Endodermal cell (in vitro differentiated cells): Measurements from ENCODE around the gene NAPA. TPM values are rescaled to one million over a fixed set of nuclear protein-coding genes. Genes with fewer than 3 reads are reported as not detected.

Source experiments
- DNase-seq: peaks from one replicate; pipeline ENCODE4 v3.0.0-alpha.2; 2017
- H3K27ac ChIP-seq: 2 replicates; pipeline ENCODE4 v1.5.1; 2013; ENCODE audit warnings: mild to moderate bottlenecking, low read depth, low read length, moderate library complexity
- H3K27me3 ChIP-seq: 2 replicates; pipeline ENCODE4 v1.6.1; 2013; ENCODE audit warnings: mild to moderate bottlenecking, low read length, moderate library complexity; ENCODE audit not compliant: insufficient read depth, control insufficient read depth, poor library complexity, severe bottlenecking
- H3K36me3 ChIP-seq: 2 replicates; pipeline ENCODE4 v1.7.0; 2013; ENCODE audit warnings: mild to moderate bottlenecking, low read length, moderate library complexity; ENCODE audit not compliant: control insufficient read depth, insufficient read depth
- H3K4me1 ChIP-seq: one replicate; pipeline ENCODE4 v1.7.0; 2013; ENCODE audit warnings: low read length; ENCODE audit not compliant: control insufficient read depth, insufficient read depth
- H3K4me3 ChIP-seq: 2 replicates; pipeline ENCODE4 v1.5.1; 2013; ENCODE audit warnings: mild to moderate bottlenecking, low read length, moderate library complexity
- H3K9ac ChIP-seq: 2 replicates; pipeline ENCODE4 v1.6.1; 2013; ENCODE audit warnings: mild to moderate bottlenecking, low read length, moderate library complexity; ENCODE audit not compliant: poor library complexity, severe bottlenecking; ENCODE audit errors: extremely low read depth
- H3K9me3 ChIP-seq: 2 replicates; pipeline ENCODE4 v1.6.1; 2013; ENCODE audit warnings: mild to moderate bottlenecking, low read length, moderate library complexity; ENCODE audit not compliant: control insufficient read depth
- H3K27ac Mint-ChIP-seq: 2 replicates; pipeline ENCODE4 v1.8.0; 2020; ENCODE audit warnings: mixed read lengths
- H3K27me3 Mint-ChIP-seq: 2 replicates; pipeline ENCODE4 v1.8.0; 2021; ENCODE audit warnings: mild to moderate bottlenecking, mixed read lengths; ENCODE audit not compliant: insufficient read depth
- H3K36me3 Mint-ChIP-seq: 2 replicates; pipeline ENCODE4 v1.8.0; 2020; ENCODE audit warnings: low read depth, mixed read lengths
- H3K4me1 Mint-ChIP-seq: 2 replicates; pipeline ENCODE4 v1.8.0; 2020; ENCODE audit warnings: mixed read lengths
- H3K4me3 Mint-ChIP-seq: 2 replicates; pipeline ENCODE4 v1.8.0; 2020; ENCODE audit warnings: mild to moderate bottlenecking, moderate library complexity, mixed read lengths
- H3K9me3 Mint-ChIP-seq: 2 replicates; pipeline ENCODE4 v1.8.0; 2020; ENCODE audit warnings: mild to moderate bottlenecking, mixed read lengths
- WGBS, 2 experiments: methylation state at CpG; one replicate each; pipeline versions ENCODE4 v1.1.5 to v1.1.7; 2013; ENCODE audit warnings: missing lambda C conversion rate in 2 of 2, mixed read lengths in 1 of 2; ENCODE audit not compliant: insufficient coverage in 1 of 2, insufficient read length in 1 of 2; 5-methylcytosine and 5-hydroxymethylcytosine counted together
- total RNA-seq, 2 donors: library from RNA; stranded (reverse); fragmentation: NEBNext Ultra II Directional in 1 of 2; extraction: Animal tissue kit (Norgen Biotek cat#: 25700) in 1 of 2; gene quantifications; 2 replicates in 1 of 2; 3 replicates in 1 of 2; pipeline ENCODE4 v1.2.1, GENCODE V29; 2021
- TF ChIP-seq, protein P1 (sequence below): fragments of 200-600 bp; sonication (generic); conservative IDR thresholded peaks from 2 replicates; pipeline ENCODE4 v1.5.0; 2021; ENCODE audit warnings: antibody characterized with exemption, mild to moderate bottlenecking

The NAPA gene
- total RNA-seq, 2 donors from 2014 or later: 66.0 to 73.9 TPM

GRCh38 chr19:47509170-47509847 is 5.6 kb downstream of the NAPA start:
- no peak for DNase-seq
- TF ChIP-seq, protein P1, sequence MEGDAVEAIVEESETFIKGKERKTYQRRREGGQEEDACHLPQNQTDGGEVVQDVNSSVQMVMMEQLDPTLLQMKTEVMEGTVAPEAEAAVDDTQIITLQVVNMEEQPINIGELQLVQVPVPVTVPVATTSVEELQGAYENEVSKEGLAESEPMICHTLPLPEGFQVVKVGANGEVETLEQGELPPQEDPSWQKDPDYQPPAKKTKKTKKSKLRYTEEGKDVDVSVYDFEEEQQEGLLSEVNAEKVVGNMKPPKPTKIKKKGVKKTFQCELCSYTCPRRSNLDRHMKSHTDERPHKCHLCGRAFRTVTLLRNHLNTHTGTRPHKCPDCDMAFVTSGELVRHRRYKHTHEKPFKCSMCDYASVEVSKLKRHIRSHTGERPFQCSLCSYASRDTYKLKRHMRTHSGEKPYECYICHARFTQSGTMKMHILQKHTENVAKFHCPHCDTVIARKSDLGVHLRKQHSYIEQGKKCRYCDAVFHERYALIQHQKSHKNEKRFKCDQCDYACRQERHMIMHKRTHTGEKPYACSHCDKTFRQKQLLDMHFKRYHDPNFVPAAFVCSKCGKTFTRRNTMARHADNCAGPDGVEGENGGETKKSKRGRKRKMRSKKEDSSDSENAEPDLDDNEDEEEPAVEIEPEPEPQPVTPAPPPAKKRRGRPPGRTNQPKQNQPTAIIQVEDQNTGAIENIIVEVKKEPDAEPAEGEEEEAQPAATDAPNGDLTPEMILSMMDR: no peak
- peaks cover 11% of the 10 kb centered on the region for H3K36me3 ChIP-seq
- H3K27me3 ChIP-seq: no peaks in the 10 kb centered on the region
- H3K4me3 ChIP-seq: no peak overlapping the region
- no peaks in the 10 kb centered on the region for H3K9me3 ChIP-seq
- WGBS, 2 experiments: 92 to 95% methylated on average over 19 to 20 of the region's 20 CpGs
- no peak overlapping the region for H3K9ac ChIP-seq
- Mint-ChIP-seq H3K27me3 (no peaks in the 10 kb centered on the region), H3K27ac (no peak overlapping the region), H3K36me3 (no peaks in the 10 kb centered on the region), H3K4me3 (no peak overlapping the region), H3K9me3 (no peaks in the 10 kb centered on the region), H3K4me1 (peaks cover 24% of the 10 kb centered on the region)
- H3K27ac ChIP-seq: no peak overlapping the region
- H3K4me1 ChIP-seq: no peaks in the 10 kb centered on the region

DNA sequence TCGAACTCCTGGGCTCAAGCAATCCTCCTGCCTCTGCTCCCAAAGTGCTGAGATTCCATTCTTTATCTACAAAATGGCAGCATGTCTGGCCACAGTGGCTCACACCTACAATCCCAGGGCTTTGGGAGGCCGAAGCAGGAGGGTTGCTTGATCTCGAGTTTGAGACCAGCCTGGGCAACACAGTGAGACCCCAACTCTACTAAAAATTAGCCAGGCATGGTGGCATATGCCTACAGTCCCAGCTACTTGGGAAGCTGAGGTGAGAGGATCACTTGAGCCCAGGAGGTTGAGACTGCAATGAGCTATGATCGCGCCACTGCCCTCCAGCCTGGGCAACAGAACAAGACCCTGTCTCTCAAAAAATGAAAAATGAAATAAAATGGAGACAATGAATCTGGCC is 6.1 kb downstream of the NAPA start:
- no peaks in the 10 kb centered on the region for H3K27me3 ChIP-seq
- H3K9me3 Mint-ChIP-seq: no peaks in the 10 kb centered on the region
- H3K4me1 ChIP-seq: no peaks in the 10 kb centered on the region
- H3K27me3 Mint-ChIP-seq: no peaks in the 10 kb centered on the region
- 95 to 100% methylated on average over 5 of the region's 5 CpGs for WGBS, 2 experiments
- peaks cover 19% of the 10 kb centered on the region for H3K4me1 Mint-ChIP-seq
- peaks cover 14% of the 10 kb centered on the region for H3K36me3 ChIP-seq
- H3K9me3 ChIP-seq: no peaks in the 10 kb centered on the region
- TF ChIP-seq, protein P1: no peak
- H3K4me3 ChIP-seq: no peak overlapping the region
- DNase-seq: no peak
- no peak overlapping the region for H3K27ac ChIP-seq
- H3K4me3 Mint-ChIP-seq: no peak overlapping the region
- H3K9ac ChIP-seq: no peak overlapping the region
- peaks cover under 1% of the 10 kb centered on the region for H3K36me3 Mint-ChIP-seq
- no peak overlapping the region for H3K27ac Mint-ChIP-seq

DNA sequence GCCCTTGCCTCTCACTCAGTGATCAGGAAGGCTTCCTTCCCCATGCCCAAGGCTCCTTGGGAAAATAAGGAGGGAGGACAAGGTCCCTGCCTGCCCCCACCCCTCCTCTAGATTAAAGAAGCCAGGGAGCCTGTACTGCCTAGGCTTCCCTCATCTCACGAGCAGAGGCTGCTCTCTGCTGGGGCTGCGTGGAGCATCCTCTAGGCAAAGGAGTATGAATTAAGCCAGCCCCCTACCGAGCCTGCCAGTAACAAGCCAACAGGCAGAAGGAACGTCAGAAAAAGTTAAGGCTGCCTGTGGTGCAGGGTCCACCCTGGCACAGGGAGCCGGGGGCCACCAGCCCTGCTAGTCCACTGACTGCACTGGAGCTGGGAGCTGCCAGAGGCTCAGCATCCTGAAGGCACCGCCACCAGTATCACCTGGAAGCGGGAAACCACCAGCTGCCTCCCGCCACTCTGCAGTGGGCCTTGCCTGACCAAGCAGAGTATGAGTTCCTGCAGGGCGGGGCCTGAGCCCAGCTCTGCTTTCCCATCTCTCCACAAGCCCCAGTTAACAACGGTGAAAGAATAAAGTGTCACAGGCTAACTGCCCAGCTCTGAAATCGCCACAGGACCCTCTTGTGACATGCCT is 6.8 kb downstream of the NAPA start:
- Histone ChIP-seq H3K9me3 (no peaks in the 10 kb centered on the region), H3K27ac (no peak overlapping the region), H3K27me3 (no peaks in the 10 kb centered on the region), H3K9ac (no peak overlapping the region), H3K36me3 (peaks cover 20% of the 10 kb centered on the region), H3K4me3 (no peak overlapping the region), H3K4me1 (no peaks in the 10 kb centered on the region)
- peaks cover 14% of the 10 kb centered on the region for H3K4me1 Mint-ChIP-seq
- H3K9me3 Mint-ChIP-seq: no peaks in the 10 kb centered on the region
- no peak overlapping the region for H3K4me3 Mint-ChIP-seq
- no peaks in the 10 kb centered on the region for H3K27me3 Mint-ChIP-seq
- H3K27ac Mint-ChIP-seq: no peak overlapping the region
- TF ChIP-seq, protein P1: no peak
- DNase-seq: peak; percentile 69
- WGBS, 2 experiments: 81 to 82% methylated on average over 10 to 11 of the region's 11 CpGs
- peaks cover 7% of the 10 kb centered on the region for H3K36me3 Mint-ChIP-seq
